BJ (cell line): Measurements from ENCODE around the gene CDC42BPB. TPM values are rescaled to one million over a fixed set of nuclear protein-coding genes. Genes with fewer than 3 reads are reported as not detected.

ENCODE experiments used
- CTCF ChIA-PET: fragments of 350-600 bp; formaldehyde crosslinking; extraction: SDS; loops from one replicate; lab custom pipeline; 2021; ENCODE audit warnings: antibody characterized with exemption, inconsistent platforms; lab: Yijun Ruan, JAX
- POLR2A ChIA-PET: fragments of 300-600 bp; sonication (Branson Sonifier 250); formaldehyde crosslinking; extraction: SDS; loops from one replicate; lab custom pipeline; 2021; ENCODE audit warnings: antibody characterized with exemption; lab: Charles Lee
- DNase-seq: peaks from one replicate; pipeline ENCODE4 v3.0.0-alpha.2; 2011; ENCODE audit warnings: low read depth
- H3K27me3 ChIP-seq: 2 replicates; pipeline ENCODE4 v1.6.0; 2011; ENCODE audit warnings: low read length; ENCODE audit not compliant: control insufficient read depth, insufficient read depth
- H3K36me3 ChIP-seq: 2 replicates; pipeline ENCODE4 v1.5.1; 2011; ENCODE audit warnings: low read length; ENCODE audit not compliant: control insufficient read depth, insufficient read depth
- H3K4me3 ChIP-seq: 2 replicates; pipeline ENCODE4 v1.5.1; 2011; ENCODE audit warnings: low read depth, mild to moderate bottlenecking, control low read depth, low read length
- CTCF ChIP-seq: IDR thresholded peaks from 2 replicates; pipeline ENCODE4 v1.5.1; 2011; ENCODE audit warnings: low read depth, mild to moderate bottlenecking, control low read depth, inconsistent platforms, low read length, moderate library complexity; ENCODE audit not compliant: insufficient read depth
- polyA plus RNA-seq: library from polyadenylated mRNA; depleted of rRNA; stranded (reverse); fragments of >200 nt; gene quantifications from 2 replicates; pipeline ENCODE4 v1.2.3, GENCODE V29; 2011

The CDC42BPB gene
- polyA plus RNA-seq, 1 experiment = 66.5 TPM

- no peak for TF ChIP-seq CTCF
- Histone ChIP-seq H3K4me3 (peak within 1 kb of the TSS; percentile 12; the same call in 1 of the 2 replicates), H3K36me3 (no peaks in the 10 kb centered on the region), H3K27me3 (peaks cover 17% of the 10 kb centered on the region)
- CTCF ChIA-PET = no interaction called here
- POLR2A ChIA-PET = no interaction called here
- no peak for DNase-seq
Measured at GRCh38 chr14:102922490-102923200, 134.7 kb downstream of the CDC42BPB start, which contains the start of gene AMN. TSS of gene AMN (plus strand) at chr14:102922663. CDS start at chr14:102922689, 26 bp downstream.

- ChIA-PET POLR2A (no interaction called here), CTCF (no interaction called here)
- Histone ChIP-seq H3K36me3 (no peaks in the 10 kb centered on the region), H3K4me3 (no peak overlapping the region), H3K27me3 (peaks cover 17% of the 10 kb centered on the region)
- no peak for DNase-seq
- TF ChIP-seq CTCF = no peak
Measured at GRCh38 chr14:102920998-102921304, 136.4 kb downstream of the CDC42BPB start.

- Histone ChIP-seq H3K27me3 (peaks cover 15% of the 10 kb centered on the region), H3K36me3 (no peaks in the 10 kb centered on the region), H3K4me3 (no peak overlapping the region)
- no peak for DNase-seq
- ChIA-PET POLR2A (no interaction called here), CTCF (no interaction called here)
- no peak for TF ChIP-seq CTCF
Measured at GRCh38 chr14:102920273-102920997, 136.9 kb downstream of the CDC42BPB start.

GRCh38 chr14:102918438-102918837 lies 138.9 kb downstream of the CDC42BPB start:
- Histone ChIP-seq H3K4me3 (no peak overlapping the region), H3K36me3 (no peaks in the 10 kb centered on the region), H3K27me3 (peaks cover 7% of the 10 kb centered on the region)
- DNase-seq = no peak
- POLR2A ChIA-PET = no interaction called here
- TF ChIP-seq CTCF = no peak
- CTCF ChIA-PET = interaction anchor here (1.0 to 4.5 kb wide), 8 partner anchors 9 to 394 kb away, joined by 3 to 33 read pairs (median 5); no protein-coding TSS in a partner anchor

GRCh38 chr14:102917469-102918211 lies 139.7 kb downstream of the CDC42BPB start:
- TF ChIP-seq CTCF = peak; percentile 76
- no peaks in the 10 kb centered on the region for H3K36me3 ChIP-seq
- no peak for DNase-seq
- CTCF ChIA-PET = interaction anchor here (0.6 to 4.5 kb wide), 11 partner anchors 10 to 393 kb away, joined by 3 to 33 read pairs (median 4); no protein-coding TSS in a partner anchor
- no peaks in the 10 kb centered on the region for H3K27me3 ChIP-seq
- POLR2A ChIA-PET = no interaction called here
- H3K4me3 ChIP-seq = no peak overlapping the region
